ENCODE data around the gene GAL3ST1. TPM values are rescaled to one million over a fixed set of nuclear protein-coding genes. Genes with fewer than 3 reads are reported as not detected.

The GAL3ST1 gene
- total RNA-seq, 1 donor from 2014 or later: 8.8 TPM

DNA sequence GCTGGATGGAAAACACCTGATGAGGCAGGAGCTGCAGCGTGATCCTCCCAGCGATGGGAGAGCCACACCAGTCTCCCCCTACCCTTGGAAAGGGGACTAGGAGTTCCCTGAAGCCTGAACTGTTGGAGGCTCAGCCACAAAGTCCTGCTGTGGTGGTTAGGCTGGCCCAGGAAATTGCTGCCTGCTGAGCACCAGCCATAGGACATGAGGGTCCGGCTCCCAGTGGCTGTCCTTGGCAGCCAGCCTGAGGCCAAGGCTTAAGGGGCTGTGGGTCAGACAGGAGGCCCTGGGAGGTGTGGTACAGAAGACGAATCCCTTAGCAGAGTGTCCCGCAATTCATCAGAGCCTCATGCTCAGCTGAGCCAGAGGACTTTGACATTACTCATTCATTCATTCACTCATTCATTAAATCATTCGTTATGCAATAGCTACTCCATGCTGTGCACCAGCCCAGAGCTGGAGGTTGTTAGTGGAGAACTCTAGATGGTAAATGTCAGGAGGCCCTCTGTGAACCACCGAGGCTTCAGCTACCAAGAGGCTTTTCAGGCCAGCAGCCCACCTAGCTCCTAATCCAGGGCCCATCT lies 54.5 kb downstream of the GAL3ST1 start:
- Mint-ChIP-seq H3K4me3 (no peak overlapping the region), H3K27me3 (ENCODE audit: low read depth) (no peaks in the 10 kb centered on the region), H3K4me1 (no peaks in the 10 kb centered on the region), H3K27ac (ENCODE audit: unreplicated experiment) (no peak overlapping the region), H3K36me3 (ENCODE audit: low read depth) (no peaks in the 10 kb centered on the region), H3K9me3 (no peaks in the 10 kb centered on the region)
- TF ChIP-seq, protein P1, sequence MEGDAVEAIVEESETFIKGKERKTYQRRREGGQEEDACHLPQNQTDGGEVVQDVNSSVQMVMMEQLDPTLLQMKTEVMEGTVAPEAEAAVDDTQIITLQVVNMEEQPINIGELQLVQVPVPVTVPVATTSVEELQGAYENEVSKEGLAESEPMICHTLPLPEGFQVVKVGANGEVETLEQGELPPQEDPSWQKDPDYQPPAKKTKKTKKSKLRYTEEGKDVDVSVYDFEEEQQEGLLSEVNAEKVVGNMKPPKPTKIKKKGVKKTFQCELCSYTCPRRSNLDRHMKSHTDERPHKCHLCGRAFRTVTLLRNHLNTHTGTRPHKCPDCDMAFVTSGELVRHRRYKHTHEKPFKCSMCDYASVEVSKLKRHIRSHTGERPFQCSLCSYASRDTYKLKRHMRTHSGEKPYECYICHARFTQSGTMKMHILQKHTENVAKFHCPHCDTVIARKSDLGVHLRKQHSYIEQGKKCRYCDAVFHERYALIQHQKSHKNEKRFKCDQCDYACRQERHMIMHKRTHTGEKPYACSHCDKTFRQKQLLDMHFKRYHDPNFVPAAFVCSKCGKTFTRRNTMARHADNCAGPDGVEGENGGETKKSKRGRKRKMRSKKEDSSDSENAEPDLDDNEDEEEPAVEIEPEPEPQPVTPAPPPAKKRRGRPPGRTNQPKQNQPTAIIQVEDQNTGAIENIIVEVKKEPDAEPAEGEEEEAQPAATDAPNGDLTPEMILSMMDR (conservative IDR thresholded peaks at IDR 0.05): no peak
- no peak for DNase-seq (ENCODE audit: low read depth, low spot score)

DNA sequence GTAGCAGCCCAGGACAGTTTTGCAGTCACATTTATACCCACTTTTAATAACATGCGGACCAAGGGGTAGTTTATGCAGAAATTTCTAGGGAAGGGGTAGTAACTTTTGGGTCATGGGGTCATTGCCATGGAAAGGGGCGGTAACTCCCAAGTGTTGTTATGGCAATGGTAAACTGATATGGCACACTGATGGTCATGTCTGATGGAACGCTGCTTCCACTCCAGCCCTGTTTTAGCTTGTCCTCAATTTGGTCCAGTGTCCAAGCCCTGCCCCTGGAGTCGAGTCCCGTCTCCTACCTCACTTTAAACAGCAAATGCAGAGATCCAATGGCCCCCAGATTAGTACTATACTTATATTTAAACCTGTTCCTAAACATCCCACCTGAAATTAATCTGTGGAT lies 57.7 kb downstream of the GAL3ST1 start:
- Mint-ChIP-seq H3K27ac (ENCODE audit: unreplicated experiment) (no peak overlapping the region), H3K9me3 (peaks cover 4% of the 10 kb centered on the region), H3K4me3 (no peak overlapping the region), H3K36me3 (ENCODE audit: low read depth) (no peaks in the 10 kb centered on the region), H3K27me3 (ENCODE audit: low read depth) (no peaks in the 10 kb centered on the region), H3K4me1 (no peaks in the 10 kb centered on the region)
- TF ChIP-seq, protein P1 (conservative IDR thresholded peaks at IDR 0.05): no peak
- no peak for DNase-seq (ENCODE audit: low read depth, low spot score)

DNA sequence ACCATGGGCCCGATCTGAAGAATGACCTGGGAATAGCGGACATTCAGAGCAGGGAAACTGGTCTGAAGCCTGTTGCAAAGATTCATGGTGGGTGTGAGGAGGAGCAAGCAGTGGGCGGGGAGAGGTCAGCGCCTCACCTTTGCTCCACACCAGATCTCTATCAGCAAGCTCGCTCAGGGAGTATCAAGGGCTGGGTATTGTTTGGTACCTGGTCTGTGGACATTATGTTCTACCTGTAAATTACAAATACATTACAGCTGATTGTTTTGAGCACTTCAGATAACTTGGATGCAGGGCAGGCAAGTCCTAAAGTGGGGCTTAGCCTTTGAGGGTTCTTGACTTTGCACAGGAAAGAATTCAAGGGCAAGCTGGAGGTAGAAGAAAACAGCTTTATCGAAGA lies 58.2 kb downstream of the GAL3ST1 start:
- Mint-ChIP-seq H3K36me3 (ENCODE audit: low read depth) (no peaks in the 10 kb centered on the region), H3K27ac (ENCODE audit: unreplicated experiment) (no peak overlapping the region), H3K4me3 (no peak overlapping the region), H3K9me3 (peaks cover 4% of the 10 kb centered on the region), H3K27me3 (ENCODE audit: low read depth) (no peaks in the 10 kb centered on the region), H3K4me1 (no peaks in the 10 kb centered on the region)
- TF ChIP-seq, protein P1 (conservative IDR thresholded peaks at IDR 0.05): no peak
- DNase-seq (ENCODE audit: low read depth, low spot score): no peak

DNA sequence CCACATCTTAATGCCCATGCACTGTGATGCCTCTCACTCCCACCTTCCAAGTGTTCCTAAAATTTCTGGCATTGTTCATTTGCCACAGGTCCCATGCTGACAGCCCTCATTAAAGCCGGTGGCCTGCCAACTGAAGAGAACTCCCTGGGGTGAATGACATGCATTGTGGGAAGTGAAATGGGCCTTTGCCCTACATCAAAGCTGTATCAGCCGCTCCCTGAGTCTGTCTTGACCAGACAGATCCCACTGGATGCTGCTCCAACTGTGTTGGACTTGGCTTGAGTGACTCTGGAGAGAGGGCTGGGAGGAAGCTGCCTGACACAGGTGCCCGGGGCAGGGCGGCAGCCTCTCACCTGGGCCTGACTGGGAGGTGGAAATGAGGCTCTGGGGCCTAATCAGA lies 60.2 kb downstream of the GAL3ST1 start:
- no peak overlapping the region for H3K27ac Mint-ChIP-seq (ENCODE audit: unreplicated experiment)
- peaks cover 4% of the 10 kb centered on the region for H3K9me3 Mint-ChIP-seq
- H3K27me3 Mint-ChIP-seq (ENCODE audit: low read depth): no peaks in the 10 kb centered on the region
- no peaks in the 10 kb centered on the region for H3K4me1 Mint-ChIP-seq
- no peak for DNase-seq (ENCODE audit: low read depth, low spot score)
- H3K36me3 Mint-ChIP-seq (ENCODE audit: low read depth): no peaks in the 10 kb centered on the region
- TF ChIP-seq, protein P1 (conservative IDR thresholded peaks at IDR 0.05): no peak
- H3K4me3 Mint-ChIP-seq: no peak overlapping the region

DNA sequence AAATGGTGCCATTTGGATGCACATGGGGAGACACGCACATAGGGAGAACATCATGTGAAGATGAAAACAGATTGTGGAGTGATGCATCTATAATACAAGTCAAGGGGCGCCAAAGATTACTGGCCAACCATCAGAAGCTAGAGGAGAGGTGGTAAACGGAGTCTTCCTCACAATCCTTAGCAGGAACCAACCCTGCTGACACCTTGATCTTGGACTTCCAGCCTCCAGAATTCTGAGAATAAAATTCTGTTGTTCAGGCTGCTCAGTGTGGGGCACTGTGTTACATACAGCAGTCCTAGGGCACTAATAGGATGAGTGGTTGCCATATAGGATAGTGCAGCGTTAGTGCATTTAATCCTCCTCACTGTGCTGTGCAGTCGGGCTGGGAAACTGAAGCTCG lies 61.0 kb downstream of the GAL3ST1 start:
- H3K36me3 Mint-ChIP-seq (ENCODE audit: low read depth): no peaks in the 10 kb centered on the region
- no peak overlapping the region for H3K4me3 Mint-ChIP-seq
- H3K27ac Mint-ChIP-seq (ENCODE audit: unreplicated experiment): no peak overlapping the region
- H3K27me3 Mint-ChIP-seq (ENCODE audit: low read depth): no peaks in the 10 kb centered on the region
- H3K9me3 Mint-ChIP-seq: peaks cover 4% of the 10 kb centered on the region
- no peak for DNase-seq (ENCODE audit: low read depth, low spot score)
- no peaks in the 10 kb centered on the region for H3K4me1 Mint-ChIP-seq
- TF ChIP-seq, protein P1 (conservative IDR thresholded peaks at IDR 0.05): no peak

Measured in neural crest cell (in vitro differentiated cells).